Keratinocyte (primary cell): ENCODE measurements around the gene RIC1.

Experiments used
- EZH2 ChIP-seq: IDR thresholded peaks from one replicate; pipeline ENCODE4 v1.6.1; 2012; ENCODE audit warnings: inconsistent platforms, mild to moderate bottlenecking, low read length, moderate library complexity
- TF ChIP-seq, protein P1 (sequence below), 3 experiments: IDR thresholded peaks in 1 of 3; conservative IDR thresholded peaks in 1 of 3; optimal IDR thresholded peaks in 1 of 3; 2 replicates in 2 of 3; 3 replicates in 1 of 3; pipeline versions ENCODE3 to v1.5.1; 2011; ENCODE audit warnings: low read length in 3 of 3, mild to moderate bottlenecking in 3 of 3, moderate library complexity in 2 of 3, control low read depth in 1 of 3, inconsistent platforms in 1 of 3; ENCODE audit not compliant: insufficient read depth in 2 of 3; ENCODE audit errors: extremely low read depth in 1 of 3

GRCh38 chr9:5586391-5586802, 42.5 kb upstream of the RIC1 start:
- TF ChIP-seq, protein P1, sequence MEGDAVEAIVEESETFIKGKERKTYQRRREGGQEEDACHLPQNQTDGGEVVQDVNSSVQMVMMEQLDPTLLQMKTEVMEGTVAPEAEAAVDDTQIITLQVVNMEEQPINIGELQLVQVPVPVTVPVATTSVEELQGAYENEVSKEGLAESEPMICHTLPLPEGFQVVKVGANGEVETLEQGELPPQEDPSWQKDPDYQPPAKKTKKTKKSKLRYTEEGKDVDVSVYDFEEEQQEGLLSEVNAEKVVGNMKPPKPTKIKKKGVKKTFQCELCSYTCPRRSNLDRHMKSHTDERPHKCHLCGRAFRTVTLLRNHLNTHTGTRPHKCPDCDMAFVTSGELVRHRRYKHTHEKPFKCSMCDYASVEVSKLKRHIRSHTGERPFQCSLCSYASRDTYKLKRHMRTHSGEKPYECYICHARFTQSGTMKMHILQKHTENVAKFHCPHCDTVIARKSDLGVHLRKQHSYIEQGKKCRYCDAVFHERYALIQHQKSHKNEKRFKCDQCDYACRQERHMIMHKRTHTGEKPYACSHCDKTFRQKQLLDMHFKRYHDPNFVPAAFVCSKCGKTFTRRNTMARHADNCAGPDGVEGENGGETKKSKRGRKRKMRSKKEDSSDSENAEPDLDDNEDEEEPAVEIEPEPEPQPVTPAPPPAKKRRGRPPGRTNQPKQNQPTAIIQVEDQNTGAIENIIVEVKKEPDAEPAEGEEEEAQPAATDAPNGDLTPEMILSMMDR (optimal IDR thresholded peaks at IDR 0.05 in 1 of 3, IDR thresholded peaks at IDR 0.05 in 1 of 3, conservative IDR thresholded peaks at IDR 0.05 in 1 of 3; ENCODE audit: extremely low read depth in 1 of 3, insufficient read depth in 2 of 3, low read length in 3 of 3): no peak
- no peak for TF ChIP-seq EZH2
